ENCODE results near the gene RXRA. TPM values are rescaled to one million over a fixed set of nuclear protein-coding genes. Genes with fewer than 3 reads are reported as not detected.

RXRA gene
- total and polyA plus RNA-seq, 7 donors: 37.7 to 192 (median 139) TPM

GRCh38 chr9:134405527-134405926 is 79.3 kb downstream of the RXRA start:
- Histone ChIP-seq H3K4me3 (peak overlapping the region; percentile 63), H3K9me3 (no peaks in the 10 kb centered on the region), H3K36me3 (ENCODE audit: insufficient read depth in 1 of 2, low read depth in 1 of 2) (no peaks in the 10 kb centered on the region), H3K4me1 (peaks cover 93% of the 10 kb centered on the region), H3K27me3 (ENCODE audit: insufficient read depth in 3 of 3, low read length in 2 of 3) (no peaks in the 10 kb centered on the region), H3K27ac (peak overlapping the region; percentile 81)
- DNase-seq (no peak), ATAC-seq (no peak)
- 72 to 81% (median 73%) methylated on average over 9 of the region's 9 CpGs for WGBS, 3 donors
- TF ChIP-seq CTCF (IDR thresholded peaks at IDR 0.05): no peak
- intact Hi-C loops (cut with DNase I): loop anchor here in 1 of 2 donors (5.0 kb wide), 2 partner anchors 37 to 38 kb away; no protein-coding TSS in a partner anchor

GRCh38 chr9:134406366-134407120 is 80.3 kb downstream of the RXRA start:
- peaks cover 98% of the 10 kb centered on the region for H3K4me1 ChIP-seq
- no peaks in the 10 kb centered on the region for H3K27me3 ChIP-seq (ENCODE audit: insufficient read depth in 3 of 3, low read length in 2 of 3)
- H3K36me3 ChIP-seq (ENCODE audit: insufficient read depth in 1 of 2, low read depth in 1 of 2): no peaks in the 10 kb centered on the region
- WGBS, 3 donors: 11 to 35% (median 15%) methylated on average over 22 to 23 of the region's 23 CpGs
- intact Hi-C loops (cut with DNase I): loop anchor here (2.0 to 5.0 kb wide), 4 partner anchors 34 to 80 kb away; partner anchors contain the start of gene RXRA (in 1 of the 2)
- H3K9me3 ChIP-seq: no peaks in the 10 kb centered on the region
- no peak for TF ChIP-seq CTCF (IDR thresholded peaks at IDR 0.05)
- DNase-seq: peak in 1 of 2 donors; percentile 64
- peak in 2 of 4 donors; percentile 8 to 10 for ATAC-seq
- peak overlapping the region; percentile 81 for H3K27ac ChIP-seq
- H3K4me3 ChIP-seq: peak overlapping the region; percentile 63

- Histone ChIP-seq H3K27ac (peak overlapping the region; percentile 81), H3K27me3 (ENCODE audit: insufficient read depth in 3 of 3, low read length in 2 of 3) (no peaks in the 10 kb centered on the region), H3K4me1 (peaks cover 100% of the 10 kb centered on the region), H3K4me3 (peak overlapping the region; percentile 63), H3K36me3 (ENCODE audit: insufficient read depth in 1 of 2, low read depth in 1 of 2) (no peaks in the 10 kb centered on the region), H3K9me3 (no peaks in the 10 kb centered on the region)
- WGBS, 3 donors: 4 to 6% (median 4%) methylated on average over 31 to 33 of the region's 33 CpGs
- DNase-seq (peak; percentile 92 to 96), ATAC-seq (peak; percentile 37 to 65 (median 56))
- no peak for TF ChIP-seq CTCF (IDR thresholded peaks at IDR 0.05)
- intact Hi-C loops (cut with DNase I): loop anchor here (2.0 to 5.0 kb wide), 4 partner anchors 34 to 80 kb away; partner anchors contain the start of gene RXRA (in 1 of the 2)
These were observed 81.0 kb downstream of the RXRA start for GRCh38 chr9:134407121-134407779.

GRCh38 chr9:134408389-134408788 is 82.1 kb downstream of the RXRA start:
- H3K27me3 ChIP-seq (ENCODE audit: insufficient read depth in 3 of 3, low read length in 2 of 3): no peaks in the 10 kb centered on the region
- H3K4me3 ChIP-seq: peak overlapping the region; percentile 63
- no peaks in the 10 kb centered on the region for H3K9me3 ChIP-seq
- intact Hi-C loops (cut with DNase I): loop anchor here (2.0 to 5.0 kb wide), 3 partner anchors 30 to 41 kb away; no protein-coding TSS in a partner anchor
- H3K4me1 ChIP-seq: peaks cover 100% of the 10 kb centered on the region
- 21 to 46% (median 24%) methylated on average over 6 to 9 of the region's 9 CpGs for WGBS, 3 donors
- peak; percentile 35 to 58 (median 50) for ATAC-seq
- peak overlapping the region; percentile 81 for H3K27ac ChIP-seq
- DNase-seq: peak; percentile 72 to 92
- TF ChIP-seq CTCF (IDR thresholded peaks at IDR 0.05): peak; percentile 28
- H3K36me3 ChIP-seq (ENCODE audit: insufficient read depth in 1 of 2, low read depth in 1 of 2): no peaks in the 10 kb centered on the region

All from psoas muscle (tissue), 8 donors.